Measurements from ENCODE around the gene MT2A.

DNA sequence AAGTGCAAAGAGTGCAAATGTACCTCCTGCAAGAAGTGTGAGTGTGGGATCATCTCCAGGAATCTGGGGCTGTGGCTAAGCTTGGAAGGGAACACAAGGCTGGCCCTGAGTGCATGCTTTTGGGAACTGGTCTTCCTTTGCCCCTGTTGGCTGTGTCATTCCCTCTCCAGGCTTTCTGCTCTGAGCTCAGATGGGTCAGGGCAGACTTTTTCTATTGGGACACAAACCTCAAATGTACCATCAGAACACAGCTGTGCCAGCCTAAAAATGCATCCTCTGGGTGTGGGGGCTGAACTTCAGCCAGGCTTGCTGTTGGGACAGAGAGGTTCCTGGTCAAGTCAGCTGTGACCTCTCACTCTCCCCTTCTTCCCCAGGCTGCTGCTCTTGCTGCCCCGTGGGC, 44.2 kb downstream of the MT2A start:
- TF ChIP-seq, protein P1, sequence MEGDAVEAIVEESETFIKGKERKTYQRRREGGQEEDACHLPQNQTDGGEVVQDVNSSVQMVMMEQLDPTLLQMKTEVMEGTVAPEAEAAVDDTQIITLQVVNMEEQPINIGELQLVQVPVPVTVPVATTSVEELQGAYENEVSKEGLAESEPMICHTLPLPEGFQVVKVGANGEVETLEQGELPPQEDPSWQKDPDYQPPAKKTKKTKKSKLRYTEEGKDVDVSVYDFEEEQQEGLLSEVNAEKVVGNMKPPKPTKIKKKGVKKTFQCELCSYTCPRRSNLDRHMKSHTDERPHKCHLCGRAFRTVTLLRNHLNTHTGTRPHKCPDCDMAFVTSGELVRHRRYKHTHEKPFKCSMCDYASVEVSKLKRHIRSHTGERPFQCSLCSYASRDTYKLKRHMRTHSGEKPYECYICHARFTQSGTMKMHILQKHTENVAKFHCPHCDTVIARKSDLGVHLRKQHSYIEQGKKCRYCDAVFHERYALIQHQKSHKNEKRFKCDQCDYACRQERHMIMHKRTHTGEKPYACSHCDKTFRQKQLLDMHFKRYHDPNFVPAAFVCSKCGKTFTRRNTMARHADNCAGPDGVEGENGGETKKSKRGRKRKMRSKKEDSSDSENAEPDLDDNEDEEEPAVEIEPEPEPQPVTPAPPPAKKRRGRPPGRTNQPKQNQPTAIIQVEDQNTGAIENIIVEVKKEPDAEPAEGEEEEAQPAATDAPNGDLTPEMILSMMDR (IDR thresholded peaks at IDR 0.05; ENCODE audit: low read depth, low read length) = no peak
- no peak for TF ChIP-seq EZH2phosphoT487 (IDR thresholded peaks at IDR 0.05; ENCODE audit: low read depth)
